Lung microvascular endothelial cell (primary cell): Measurements from ENCODE around the gene ZNF668. TPM values are rescaled to one million over a fixed set of nuclear protein-coding genes. Genes with fewer than 3 reads are reported as not detected.

Experiments
- DNase-seq, 2 donors: peaks; one replicate each; pipeline versions ENCODE4 v3.0.0 to v3.0.0-alpha.2; 2010; ENCODE audit warnings: low read depth in 2 of 2
- total RNA-seq: library from RNA; depleted of rRNA; stranded (reverse); fragments of >200 nt; gene quantifications from 2 replicates; pipeline ENCODE4 v1.2.1, GENCODE V29; 2014

ZNF668 gene
- total RNA-seq, 1 donor from 2014 or later = 6.0 TPM

DNA sequence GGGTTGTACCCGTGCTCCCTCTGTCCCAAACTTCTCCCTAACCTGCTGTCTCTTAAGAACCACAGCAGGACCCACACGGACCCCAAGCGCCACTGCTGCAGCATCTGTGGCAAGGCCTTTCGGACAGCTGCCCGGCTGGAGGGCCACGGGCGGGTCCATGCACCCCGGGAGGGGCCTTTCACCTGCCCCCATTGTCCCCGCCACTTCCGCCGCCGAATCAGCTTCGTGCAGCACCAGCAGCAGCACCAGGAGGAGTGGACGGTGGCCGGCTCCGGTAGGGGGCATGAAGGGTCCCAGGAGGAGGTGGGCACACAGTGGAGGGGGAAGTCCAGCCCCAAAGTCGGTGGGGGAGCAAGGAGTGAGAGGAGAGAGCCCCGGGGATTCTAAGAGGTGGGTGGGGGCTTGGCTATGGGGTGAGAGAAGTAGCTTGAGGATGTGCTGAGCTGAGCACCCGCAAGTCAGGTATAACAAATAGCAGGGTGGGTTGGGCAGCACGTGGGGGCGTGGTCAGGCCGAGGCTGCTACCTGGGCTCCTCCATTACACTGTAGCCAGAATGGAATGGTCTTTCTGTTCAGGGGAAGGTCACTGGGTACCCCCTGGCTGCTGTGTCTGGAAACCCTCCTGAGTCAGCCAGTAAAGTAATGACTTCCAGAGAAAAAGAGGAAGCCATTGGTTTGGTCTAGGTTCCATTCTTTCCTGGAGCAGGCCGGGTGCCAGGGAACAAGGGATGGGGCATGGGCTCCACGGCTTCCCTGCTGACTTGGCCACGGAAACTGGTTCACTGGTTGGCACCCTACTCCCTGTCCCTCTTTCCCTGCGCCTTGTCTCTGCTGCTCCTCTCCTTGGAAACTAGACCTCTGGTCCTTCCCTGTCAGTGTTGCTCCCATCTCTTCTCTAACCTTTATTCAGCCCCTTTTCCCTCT lies 7.7 kb upstream of the ZNF668 start:
- no peak for DNase-seq

DNA sequence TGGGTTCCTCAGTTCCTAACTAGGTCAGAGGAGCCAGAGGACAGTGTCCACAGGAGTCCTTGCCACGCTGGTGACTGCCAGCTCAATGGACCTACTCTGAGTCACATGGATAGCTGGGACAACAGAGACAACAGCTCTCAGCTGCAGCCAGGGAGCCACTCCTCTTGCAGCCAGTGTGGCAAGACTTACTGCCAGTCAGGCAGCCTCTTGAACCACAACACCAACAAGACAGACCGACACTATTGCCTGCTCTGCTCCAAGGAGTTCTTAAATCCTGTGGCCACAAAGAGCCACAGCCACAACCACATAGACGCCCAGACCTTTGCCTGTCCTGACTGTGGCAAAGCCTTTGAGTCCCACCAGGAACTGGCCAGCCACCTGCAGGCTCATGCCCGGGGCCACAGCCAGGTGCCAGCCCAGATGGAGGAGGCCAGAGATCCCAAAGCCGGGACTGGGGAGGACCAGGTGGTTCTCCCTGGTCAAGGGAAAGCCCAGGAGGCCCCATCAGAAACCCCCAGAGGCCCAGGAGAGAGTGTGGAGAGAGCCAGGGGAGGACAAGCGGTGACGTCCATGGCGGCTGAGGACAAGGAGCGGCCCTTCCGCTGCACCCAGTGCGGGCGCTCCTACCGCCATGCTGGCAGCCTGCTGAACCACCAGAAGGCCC lies 6.8 kb upstream of the ZNF668 start:
- DNase-seq = no peak

DNA sequence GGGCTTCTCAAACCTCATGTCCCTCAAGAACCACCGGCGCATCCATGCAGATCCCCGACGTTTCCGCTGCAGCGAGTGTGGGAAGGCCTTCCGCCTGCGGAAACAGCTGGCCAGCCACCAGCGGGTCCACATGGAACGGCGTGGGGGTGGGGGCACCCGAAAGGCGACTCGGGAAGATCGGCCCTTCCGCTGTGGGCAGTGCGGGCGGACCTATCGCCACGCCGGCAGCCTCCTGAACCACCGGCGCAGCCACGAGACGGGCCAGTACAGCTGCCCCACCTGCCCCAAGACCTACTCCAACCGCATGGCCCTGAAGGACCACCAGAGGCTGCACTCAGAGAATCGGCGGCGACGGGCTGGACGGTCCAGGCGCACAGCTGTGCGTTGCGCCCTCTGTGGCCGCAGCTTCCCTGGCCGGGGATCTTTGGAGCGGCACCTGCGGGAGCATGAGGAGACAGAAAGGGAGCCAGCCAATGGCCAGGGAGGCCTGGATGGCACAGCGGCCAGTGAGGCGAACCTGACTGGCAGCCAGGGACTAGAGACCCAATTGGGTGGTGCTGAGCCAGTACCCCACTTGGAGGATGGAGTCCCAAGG lies 6.1 kb upstream of the ZNF668 start:
- DNase-seq = no peak

DNA sequence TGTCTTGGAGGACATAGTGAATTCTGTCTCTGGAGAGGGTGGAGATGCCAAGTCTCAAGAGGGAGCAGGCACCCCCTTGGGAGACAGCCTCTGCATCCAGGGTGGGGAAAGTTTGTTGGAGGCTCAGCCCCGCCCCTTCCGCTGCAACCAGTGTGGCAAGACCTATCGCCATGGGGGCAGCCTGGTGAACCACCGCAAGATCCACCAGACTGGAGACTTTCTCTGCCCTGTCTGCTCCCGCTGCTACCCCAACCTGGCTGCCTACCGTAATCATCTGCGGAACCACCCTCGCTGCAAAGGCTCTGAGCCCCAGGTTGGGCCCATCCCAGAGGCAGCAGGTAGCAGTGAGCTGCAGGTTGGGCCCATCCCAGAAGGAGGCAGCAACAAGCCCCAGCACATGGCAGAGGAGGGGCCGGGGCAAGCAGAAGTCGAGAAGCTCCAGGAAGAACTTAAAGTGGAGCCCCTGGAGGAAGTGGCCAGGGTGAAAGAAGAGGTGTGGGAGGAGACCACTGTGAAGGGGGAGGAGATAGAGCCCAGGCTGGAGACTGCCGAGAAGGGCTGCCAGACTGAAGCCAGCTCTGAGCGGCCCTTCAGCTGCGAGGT lies 5.4 kb upstream of the ZNF668 start:
- no peak for DNase-seq

DNA sequence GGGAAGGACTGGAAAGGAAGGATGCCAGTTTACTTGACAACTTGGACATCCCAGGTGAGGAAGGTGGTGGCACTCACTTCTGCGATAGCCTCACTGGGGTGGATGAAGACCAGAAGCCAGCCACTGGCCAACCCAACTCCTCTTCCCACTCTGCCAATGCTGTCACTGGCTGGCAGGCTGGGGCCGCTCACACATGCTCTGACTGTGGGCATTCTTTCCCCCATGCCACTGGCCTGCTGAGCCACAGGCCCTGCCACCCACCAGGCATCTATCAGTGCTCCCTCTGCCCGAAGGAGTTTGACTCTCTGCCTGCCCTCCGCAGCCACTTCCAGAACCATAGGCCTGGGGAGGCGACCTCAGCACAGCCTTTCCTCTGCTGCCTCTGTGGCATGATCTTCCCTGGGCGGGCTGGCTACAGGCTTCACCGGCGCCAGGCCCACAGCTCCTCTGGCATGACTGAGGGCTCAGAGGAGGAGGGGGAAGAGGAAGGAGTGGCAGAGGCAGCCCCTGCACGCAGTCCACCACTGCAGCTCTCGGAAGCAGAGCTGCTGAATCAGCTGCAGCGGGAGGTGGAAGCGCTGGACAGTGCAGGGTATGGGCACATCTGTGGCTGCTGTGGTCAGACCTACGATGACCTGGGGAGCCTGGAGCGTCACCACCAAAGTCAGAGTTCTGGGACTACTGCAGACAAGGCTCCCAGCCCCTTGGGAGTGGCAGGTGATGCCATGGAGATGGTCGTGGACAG lies 4.7 kb upstream of the ZNF668 start:
- no peak for DNase-seq

DNA sequence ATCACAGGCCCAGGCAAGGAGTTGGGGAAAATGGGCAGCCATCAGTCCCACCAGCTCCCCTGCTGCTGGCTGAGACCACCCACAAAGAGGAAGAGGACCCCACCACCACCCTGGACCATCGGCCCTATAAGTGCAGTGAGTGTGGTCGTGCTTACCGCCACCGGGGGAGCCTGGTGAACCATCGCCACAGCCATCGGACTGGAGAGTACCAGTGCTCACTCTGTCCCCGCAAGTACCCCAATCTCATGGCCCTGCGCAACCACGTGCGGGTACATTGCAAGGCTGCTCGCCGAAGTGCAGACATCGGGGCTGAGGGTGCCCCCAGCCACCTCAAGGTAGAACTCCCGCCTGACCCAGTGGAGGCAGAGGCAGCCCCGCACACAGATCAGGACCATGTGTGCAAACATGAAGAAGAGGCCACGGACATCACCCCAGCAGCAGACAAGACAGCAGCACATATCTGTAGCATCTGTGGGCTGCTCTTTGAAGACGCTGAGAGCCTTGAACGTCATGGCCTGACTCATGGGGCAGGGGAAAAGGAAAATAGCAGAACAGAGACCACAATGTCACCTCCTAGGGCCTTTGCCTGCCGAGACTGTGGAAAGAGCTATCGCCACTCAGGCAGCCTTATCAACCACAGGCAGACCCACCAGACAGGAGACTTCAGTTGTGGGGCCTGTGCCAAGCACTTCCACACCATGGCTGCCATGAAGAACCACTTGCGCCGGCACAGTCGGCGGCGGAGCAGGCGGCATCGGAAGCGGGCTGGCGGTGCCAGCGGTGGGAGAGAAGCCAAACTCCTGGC lies 3.8 kb upstream of the ZNF668 start:
- DNase-seq = no peak

DNA sequence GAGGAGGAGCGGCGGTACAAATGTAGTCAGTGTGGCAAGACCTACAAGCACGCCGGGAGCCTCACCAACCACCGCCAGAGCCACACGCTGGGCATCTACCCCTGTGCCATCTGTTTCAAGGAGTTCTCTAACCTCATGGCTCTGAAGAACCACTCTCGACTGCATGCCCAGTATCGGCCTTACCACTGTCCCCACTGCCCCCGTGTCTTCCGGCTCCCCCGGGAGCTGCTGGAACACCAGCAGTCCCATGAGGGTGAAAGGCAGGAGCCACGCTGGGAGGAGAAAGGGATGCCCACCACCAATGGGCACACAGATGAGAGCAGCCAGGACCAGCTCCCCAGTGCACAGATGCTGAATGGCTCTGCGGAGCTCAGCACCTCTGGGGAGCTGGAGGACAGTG lies 3.0 kb upstream of the ZNF668 start:
- no peak for DNase-seq

DNA sequence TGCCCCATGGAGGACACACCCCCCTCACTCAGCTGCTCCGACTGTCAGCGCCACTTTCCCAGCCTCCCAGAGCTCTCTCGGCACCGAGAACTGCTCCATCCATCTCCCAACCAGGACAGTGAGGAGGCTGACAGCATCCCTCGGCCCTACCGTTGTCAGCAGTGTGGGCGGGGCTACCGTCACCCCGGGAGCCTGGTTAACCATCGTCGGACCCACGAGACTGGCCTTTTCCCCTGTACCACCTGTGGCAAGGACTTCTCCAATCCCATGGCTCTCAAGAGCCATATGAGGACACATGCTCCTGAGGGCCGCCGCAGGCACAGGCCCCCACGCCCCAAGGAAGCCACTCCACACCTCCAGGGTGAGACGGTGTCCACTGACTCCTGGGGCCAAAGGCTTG lies 2.3 kb upstream of the ZNF668 start:
- DNase-seq = no peak

DNA sequence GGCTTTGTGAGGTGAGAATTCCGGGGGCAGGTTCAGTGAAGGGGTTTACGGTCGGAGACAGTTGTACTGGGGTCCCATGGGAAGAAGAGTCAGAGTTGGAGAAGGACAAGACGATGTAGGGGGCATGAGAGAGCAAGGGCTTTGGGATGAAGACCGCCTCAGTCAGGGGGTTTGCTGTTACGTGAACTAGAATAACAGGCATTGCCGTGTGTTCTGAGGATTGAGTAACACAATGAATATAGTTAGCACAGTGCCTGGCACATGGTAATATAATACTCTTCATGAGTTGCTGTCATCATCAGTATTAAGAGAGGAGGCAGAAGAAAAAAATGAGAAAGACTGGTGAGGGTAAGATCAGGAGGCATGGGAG lies 759 bp upstream of the ZNF668 start:
- no peak for DNase-seq

DNA sequence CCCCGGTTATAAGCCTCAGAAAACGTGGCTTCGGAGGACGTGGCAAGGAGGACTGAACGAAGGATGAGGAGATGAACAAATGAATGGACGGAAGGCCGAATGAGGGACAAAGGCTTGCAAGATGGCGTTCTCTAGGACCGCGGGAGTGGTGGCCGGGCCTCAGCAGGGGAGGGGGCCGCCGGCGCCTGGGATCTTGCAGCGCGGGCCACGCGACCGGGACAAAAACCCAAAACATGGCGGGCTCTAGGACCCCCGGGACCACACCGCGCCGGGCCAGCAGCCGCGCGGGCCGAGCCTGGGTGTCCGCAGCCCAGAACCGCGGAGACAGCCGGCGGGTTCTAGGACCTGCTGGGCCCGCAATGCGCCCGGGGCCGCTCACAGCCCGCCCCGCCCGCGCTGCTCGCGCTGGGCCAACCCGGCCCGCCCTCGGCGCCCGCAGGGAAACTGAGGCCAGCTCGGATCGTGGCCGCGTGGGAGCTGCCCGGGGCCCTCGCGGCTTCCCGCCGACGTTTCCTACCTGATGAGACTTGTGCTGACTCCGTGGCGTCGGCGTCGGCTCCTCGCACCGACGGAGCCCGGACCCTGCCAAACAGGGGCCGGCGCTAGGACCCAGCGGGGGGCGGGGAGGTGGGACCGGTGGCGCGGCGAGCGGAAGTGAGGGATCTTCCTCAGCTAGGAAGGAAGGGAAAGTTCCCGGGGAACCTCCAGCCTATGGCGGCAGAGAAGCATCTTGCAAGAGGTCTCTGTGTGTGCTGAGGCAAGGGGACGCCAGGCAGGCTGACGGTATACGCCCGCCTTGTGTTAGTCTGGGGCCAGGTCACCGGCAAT lies 684 bp downstream of the ZNF668 start:
- DNase-seq = peak; percentile 93 to 95

DNA sequence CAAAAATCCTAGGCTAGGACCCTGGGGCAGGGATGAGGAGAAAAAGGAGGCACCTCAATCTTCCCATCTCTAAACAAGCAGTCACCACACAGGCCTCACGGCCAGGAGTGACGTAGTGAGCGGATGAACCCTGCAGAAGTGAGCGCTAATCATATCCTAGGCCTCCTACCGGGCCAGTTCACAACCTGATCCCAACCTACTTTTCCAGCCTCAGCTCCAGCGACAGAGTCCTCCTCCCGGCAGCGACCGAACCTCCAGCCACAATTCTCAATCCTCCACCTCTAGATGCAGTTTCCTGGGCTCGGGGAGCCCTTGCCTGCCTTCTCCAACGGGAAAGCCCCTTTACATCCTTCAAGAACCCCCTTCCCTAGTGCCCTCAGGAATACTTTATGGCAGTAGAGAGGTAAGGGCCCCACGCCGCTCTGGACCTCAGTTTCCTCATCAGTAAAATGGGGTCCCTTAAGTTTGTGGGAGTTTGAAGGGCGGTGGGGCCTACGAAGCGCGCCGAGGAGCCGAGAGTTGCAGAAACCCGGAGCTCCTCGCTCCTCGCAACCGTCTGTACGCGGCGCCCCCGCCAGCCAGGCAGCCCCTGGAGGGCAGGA lies 1.4 kb downstream of the ZNF668 start:
- peak; percentile 63 to 64 for DNase-seq

DNA sequence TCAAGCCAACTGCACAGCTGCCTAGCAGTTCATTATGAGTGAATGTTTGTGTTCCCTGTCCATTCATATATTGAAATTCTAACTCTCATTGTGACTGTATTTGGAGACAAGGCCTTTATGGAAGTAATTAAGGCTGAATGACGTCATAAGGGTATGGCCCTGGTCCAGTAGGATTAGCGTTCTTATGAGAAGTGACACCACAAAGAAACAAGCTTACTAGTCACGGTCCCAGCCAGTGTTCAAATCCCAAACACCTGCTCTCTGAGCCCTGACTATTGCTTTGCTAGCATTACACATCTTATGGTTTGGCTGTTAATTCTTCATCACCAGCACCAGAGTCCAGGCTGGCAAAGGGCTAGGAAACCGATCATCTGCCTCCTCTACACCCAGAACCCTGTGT lies 2.2 kb downstream of the ZNF668 start:
- DNase-seq = peak in 1 of 2 donors; percentile 56

DNA sequence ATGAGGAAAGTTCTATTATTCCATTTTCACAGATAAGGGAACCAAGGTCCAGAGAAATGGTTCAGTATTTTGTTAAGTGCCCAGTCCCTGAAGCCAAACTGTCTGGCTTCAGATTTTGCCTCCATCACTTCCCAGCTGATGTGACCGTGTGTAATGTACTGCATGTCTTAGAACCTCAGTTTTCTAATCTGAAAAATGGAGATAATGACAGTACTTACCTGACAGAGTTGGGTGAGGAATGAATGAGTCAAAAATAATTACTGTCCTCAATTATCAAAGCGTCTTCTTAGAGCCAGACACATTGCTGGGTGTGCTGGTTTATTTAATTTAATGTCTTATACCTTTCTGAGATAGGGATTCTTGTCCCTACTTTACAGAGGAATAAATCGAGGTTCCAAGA lies 6.7 kb downstream of the ZNF668 start:
- no peak for DNase-seq

DNA sequence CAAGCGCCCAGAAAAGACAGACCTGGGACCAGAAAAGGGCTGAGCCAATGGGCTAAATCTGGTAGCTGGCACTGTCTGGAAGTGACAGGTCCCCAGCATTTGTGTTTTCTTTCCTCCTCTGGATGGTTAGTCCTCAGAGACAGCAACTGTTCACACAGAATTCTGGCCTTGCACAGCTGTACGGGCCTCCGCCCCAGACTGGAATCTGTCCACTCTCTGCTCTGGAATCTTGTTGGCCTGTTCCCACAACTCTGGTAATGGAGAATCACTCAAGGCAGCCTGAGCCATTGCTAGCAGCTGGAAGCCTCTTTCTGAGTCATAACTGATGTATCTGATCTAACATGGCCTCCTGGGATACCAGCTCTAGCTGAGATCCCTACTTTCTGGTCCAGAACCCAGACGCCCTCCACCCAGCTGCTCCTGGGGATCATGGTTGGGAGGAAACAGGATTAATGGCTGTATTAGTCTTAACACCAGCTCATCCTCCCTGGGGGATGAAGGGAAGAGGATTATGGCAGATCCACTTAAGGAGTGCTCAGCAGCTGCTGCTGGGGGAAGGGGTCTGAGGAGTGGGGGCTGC lies 9.1 kb downstream of the ZNF668 start:
- DNase-seq = peak in 1 of 2 donors; percentile 77

DNA sequence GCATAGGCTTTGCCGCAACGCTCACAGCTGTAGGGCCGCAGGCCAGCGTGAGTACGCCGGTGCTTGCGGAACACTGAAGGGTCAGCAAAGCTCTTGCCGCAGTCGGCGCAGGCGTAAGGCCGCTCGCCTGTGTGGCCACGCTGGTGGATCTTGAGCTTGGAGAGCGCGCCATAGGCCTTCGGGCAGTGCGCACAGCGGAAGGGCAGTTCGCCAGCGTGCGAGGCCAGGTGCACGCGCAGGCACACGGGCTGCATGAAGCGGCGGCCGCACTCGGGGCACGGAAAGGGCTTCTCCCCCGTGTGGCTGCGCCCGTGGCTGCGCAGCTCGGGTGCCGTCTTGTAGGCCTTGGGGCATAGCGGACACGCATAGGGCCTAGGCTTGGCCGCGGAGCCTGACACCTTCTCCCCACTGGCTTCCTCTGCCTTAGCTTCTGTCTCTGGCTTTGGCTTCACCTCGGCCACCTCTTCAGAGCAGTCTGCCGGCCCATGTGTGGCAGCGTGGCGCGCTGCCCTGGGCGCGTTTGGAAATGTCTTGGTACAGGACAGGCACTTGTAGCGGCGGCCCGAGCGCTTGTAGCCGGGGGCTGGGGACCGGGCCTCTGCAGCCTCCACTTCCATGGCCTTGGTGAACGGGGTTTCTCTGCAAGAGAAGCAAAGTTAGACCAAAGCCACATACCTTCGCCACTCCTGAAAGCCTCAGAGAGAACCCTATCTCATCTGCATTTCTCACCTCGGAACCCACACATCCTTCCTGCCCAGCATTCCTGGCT lies 10.0 kb downstream of the ZNF668 start:
- no peak for DNase-seq

DNA sequence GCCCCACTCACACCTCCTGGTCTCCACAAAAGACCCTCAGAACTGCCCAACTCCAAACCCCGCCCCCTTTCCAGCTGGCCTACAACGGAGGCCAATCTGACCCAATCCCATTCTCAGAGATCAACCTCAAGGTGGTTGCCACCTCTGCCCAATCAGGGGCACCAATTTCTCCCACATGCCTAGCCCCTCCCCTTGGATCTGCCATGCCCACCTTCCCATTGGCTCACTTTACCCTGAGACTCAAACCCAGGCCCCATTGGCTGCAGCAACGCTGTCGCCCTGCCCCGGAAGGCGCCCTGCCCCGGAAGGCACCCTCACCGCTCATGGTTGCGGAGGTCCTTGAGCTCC lies 10.6 kb downstream of the ZNF668 start:
- DNase-seq = no peak

DNA sequence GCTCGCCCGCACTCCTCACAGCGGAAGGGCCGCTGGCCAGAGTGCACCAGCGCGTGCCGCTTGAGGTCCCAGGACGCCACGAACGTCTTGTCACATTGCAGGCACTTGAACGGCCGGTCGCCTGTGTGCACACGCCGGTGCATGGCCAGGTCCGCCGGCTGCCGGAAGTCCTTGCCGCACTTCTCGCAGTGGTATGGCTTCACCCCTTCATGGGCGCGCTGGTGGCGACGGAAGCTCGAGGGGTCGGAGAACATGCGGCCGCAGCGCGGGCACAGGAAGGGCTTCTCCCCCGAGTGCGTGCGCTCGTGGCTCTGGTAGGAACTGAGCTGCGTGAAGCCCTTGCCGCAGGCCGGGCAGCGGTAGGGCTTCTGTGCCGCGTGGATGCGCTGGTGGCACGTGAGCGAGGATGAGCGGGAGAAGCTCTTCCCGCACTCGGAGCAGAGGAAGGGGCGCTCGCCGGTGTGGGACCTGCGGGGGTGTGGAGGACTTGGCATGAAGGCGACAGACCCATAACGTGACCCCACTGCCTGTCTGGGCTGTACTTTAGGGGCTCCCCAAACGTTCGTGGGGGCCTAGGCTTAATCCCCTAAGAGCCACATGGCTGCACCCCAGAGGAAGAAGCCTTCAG lies 12.1 kb downstream of the ZNF668 start:
- DNase-seq = no peak
